22Rv1 (cell line): ENCODE data around the gene FHOD1.

Experiments
- CTCF ChIP-seq: fragments of 450-650 bp; IDR thresholded peaks from 2 replicates; pipeline ENCODE4 v1.5.1; 2017; ENCODE audit warnings: mild to moderate bottlenecking
- ZFX ChIP-seq: fragments of 450-650 bp; IDR thresholded peaks from 2 replicates; pipeline ENCODE4 v1.6.1; 2017; ENCODE audit warnings: antibody characterized with exemption, borderline replicate concordance

DNA sequence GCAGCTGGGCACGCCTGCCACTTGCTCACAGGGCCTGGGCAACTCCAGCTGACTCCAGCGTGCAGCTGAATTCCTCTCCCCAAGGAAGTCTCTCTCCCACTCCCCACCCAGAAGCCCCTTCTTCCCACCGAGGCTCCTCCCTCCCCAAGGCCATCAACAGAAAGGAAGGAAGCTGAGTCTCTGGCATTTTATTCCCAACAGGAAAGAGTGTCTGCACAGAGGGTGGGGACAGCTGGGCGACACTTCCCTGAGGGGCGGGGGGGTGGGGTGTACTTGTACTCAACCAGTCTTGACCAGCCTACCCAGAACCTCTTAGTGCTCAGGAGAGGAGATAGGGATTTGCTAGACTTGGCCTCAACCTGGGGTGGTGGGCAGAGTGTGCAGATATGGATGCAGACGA is 57.2 kb downstream of the FHOD1 start, which contains the start of gene EXOC3L1:
- TF ChIP-seq CTCF (no peak), ZFX (no peak)
